GM12801 (cell line): ENCODE results near the gene FLACC1.

Experiments used
- CTCF ChIP-seq: IDR thresholded peaks from one replicate; pipeline ENCODE4 v1.5.1; 2011; ENCODE audit warnings: control low read depth; ENCODE audit not compliant: insufficient read length; ENCODE audit errors: extremely low read depth

Gene FLACC1

GRCh38 chr2:201383136-201383535, 26.0 kb upstream of the FLACC1 start:
- TF ChIP-seq CTCF = no peak

- no peak for TF ChIP-seq CTCF
Measured at GRCh38 chr2:201378496-201379397, 21.6 kb upstream of the FLACC1 start.

- TF ChIP-seq CTCF = no peak
Measured at GRCh38 chr2:201377218-201377617, 20.1 kb upstream of the FLACC1 start.

- TF ChIP-seq CTCF = no peak
Measured at GRCh38 chr2:201369775-201370174, 12.6 kb upstream of the FLACC1 start.

- no peak for TF ChIP-seq CTCF
Measured at GRCh38 chr2:201366146-201366545, 9.0 kb upstream of the FLACC1 start.

GRCh38 chr2:201363857-201364560, 6.9 kb upstream of the FLACC1 start:
- TF ChIP-seq CTCF = no peak

GRCh38 chr2:201362396-201362795, 5.3 kb upstream of the FLACC1 start:
- TF ChIP-seq CTCF = no peak
